ENCODE data around the gene NKD2. TPM values are rescaled to one million over a fixed set of nuclear protein-coding genes. Genes with fewer than 3 reads are reported as not detected.
"Not testable (repeated sequence)": the region's sequence is repeated elsewhere in the genome, so short reads cannot be mapped to it uniquely, and the experiment has no call there.

The NKD2 gene
- total RNA-seq, 1 experiment from 2014 or later, result 0.37 TPM

DNA sequence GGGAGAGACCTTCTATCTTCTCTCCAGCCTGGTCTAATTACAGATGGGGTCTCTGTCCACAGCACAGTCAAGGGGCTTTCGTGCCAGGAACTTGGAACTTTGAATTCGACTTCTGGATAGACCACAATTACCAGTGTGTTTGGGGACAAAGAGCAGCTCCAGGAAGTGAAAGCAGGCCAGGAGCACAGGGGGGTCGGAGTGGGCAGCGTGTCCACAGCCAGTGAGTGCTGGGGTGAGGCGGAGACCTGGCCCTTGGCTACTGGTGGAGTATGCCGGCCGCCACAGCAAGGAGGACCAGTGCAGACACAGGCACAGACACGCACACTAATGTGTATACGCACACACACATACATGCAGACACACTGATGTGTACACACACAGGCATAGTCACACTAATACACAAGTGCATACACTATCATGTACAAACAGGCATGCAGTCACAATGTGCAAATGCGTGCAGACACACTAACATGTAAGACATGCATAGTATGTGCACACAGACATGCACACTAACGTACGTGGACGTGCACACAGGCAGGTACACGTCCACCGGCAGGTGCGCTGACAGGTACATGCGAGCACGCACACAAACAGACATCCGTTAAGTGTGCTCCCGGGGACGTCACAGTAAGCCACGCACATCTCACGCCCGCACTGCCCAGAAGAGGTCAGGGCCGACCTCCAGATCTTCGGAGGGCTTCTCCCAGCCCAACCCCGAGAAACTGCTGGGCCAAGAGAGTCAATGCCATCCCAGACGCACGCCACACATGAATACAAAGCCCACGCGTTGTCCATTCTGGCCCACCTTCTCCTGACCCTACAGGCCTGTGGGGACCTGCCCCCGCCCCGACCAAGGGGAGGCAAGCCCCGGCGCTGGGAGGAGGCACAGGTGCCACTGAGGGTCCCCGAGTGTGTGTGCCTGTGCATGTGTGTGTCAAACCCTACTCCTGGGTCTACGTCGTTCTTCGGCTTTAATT lies 46.5 kb downstream of the NKD2 start:
- H3K27ac ChIP-seq, result no peak overlapping the region
- peaks cover 7% of the 10 kb centered on the region; the same call in 1 of the 2 replicates for H3K4me1 ChIP-seq (replicated peaks)
- DNase-seq (ENCODE audit: low read depth in 1 of 2, low spot score in 2 of 2), result no peak
- H3K36me3 ChIP-seq, result peaks cover 44% of the 10 kb centered on the region
- no peak overlapping the region for H3K4me3 ChIP-seq
- no peaks in the 10 kb centered on the region for H3K27me3 ChIP-seq (replicated peaks)
- no peaks in the 10 kb centered on the region; the same call in 1 of the 2 replicates for H3K9me3 ChIP-seq (replicated peaks)

DNA sequence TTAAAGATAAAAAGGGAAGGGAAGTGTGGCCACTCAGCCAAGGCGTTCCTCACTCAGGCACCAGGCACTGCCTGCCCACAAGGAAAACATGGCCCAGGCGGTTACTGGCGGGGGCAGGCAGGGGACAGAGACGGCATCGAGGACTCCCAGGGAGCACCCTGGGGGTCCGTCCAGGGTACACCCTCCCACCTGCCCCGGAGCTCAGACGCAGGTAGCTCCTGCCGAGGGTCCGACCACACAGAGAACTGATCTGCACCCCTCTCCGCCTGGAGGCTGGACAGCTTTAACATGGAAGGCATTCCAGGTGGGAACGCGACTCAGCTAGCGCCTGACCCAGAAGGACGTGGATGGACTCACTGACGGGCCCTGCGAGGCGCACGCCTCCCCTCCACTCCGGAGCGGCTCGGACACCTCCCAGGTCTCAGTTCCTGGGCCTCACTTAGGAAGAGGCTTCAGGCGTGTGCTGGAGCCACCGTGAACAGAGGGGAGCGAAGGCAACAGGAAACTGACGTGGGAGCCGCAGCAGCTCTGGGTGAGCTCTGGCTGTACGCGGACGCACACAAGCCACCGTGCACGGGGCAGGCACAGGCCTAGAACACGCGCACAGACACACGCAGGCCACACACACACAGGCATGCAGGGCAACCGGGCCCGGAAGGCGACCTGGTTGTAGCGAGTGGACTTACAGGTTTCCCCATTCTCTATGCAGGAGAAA lies 47.5 kb downstream of the NKD2 start:
- peaks cover 49% of the 10 kb centered on the region for H3K36me3 ChIP-seq
- DNase-seq (ENCODE audit: low read depth in 1 of 2, low spot score in 2 of 2), result no peak
- no peak overlapping the region for H3K4me3 ChIP-seq
- H3K9me3 ChIP-seq (replicated peaks), result no peaks in the 10 kb centered on the region; the same call in 1 of the 2 replicates
- peaks cover 7% of the 10 kb centered on the region; the same call in 1 of the 2 replicates for H3K4me1 ChIP-seq (replicated peaks)
- no peak overlapping the region for H3K27ac ChIP-seq
- no peaks in the 10 kb centered on the region for H3K27me3 ChIP-seq (replicated peaks)

DNA sequence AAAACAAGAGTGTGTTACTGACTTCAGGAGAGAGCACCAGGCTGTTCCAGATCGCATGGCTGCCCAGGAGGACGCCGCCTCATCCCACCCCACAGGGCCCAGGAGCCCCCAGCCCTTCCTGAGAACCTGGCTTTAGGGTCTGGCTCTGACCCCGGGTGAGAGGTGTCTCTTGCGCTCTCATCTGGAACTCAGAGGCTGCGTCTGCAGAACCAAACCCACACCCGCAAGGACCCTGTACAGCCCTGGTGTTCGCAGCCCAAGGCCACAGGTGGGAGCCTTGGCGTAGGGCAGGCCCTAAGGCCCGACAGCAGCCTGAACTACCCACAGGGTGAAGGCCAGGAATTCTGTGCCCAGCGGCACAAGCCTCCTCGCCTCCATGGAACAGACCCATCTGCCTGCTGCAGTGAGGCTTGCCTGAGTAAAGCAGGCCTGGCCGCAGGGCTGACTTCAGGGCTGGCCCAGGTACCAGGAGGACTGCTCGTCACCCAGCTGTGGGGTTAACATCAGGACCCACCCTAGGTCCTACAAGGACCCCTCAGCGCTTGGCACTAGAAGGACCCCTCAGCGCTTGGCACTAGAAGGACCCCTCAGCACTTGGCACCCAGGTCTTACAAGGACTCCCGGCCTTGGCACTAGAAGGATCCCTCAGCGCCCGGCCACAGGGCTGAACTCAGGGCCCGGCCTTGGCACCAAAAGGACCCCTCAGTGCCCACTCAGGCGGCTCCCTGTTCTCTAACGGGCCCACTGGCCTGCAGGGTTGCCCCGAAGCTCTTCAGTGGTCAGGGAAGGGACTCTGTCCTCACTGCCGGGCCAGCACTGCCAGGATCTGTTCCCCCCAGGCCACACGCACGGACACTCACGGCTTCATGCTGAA lies 48.2 kb downstream of the NKD2 start:
- DNase-seq (ENCODE audit: low read depth in 1 of 2, low spot score in 2 of 2), result no peak
- H3K4me1 ChIP-seq (replicated peaks), result peaks cover 7% of the 10 kb centered on the region; the same call in 1 of the 2 replicates
- no peaks in the 10 kb centered on the region; the same call in 1 of the 2 replicates for H3K9me3 ChIP-seq (replicated peaks)
- H3K27ac ChIP-seq, result no peak overlapping the region
- H3K27me3 ChIP-seq (replicated peaks), result no peaks in the 10 kb centered on the region
- H3K36me3 ChIP-seq, result peaks cover 45% of the 10 kb centered on the region; the same call in 1 of the 2 replicates
- H3K4me3 ChIP-seq, result no peak overlapping the region

GRCh38 chr5:1057485-1058082 lies 49.0 kb downstream of the NKD2 start:
- H3K27me3 ChIP-seq (replicated peaks), result no peaks in the 10 kb centered on the region
- peaks cover 7% of the 10 kb centered on the region; the same call in 1 of the 2 replicates for H3K4me1 ChIP-seq (replicated peaks)
- no peak overlapping the region for H3K27ac ChIP-seq
- peaks cover 45% of the 10 kb centered on the region; the same call in 1 of the 2 replicates for H3K36me3 ChIP-seq
- no peak overlapping the region for H3K4me3 ChIP-seq
- no peak for DNase-seq (ENCODE audit: low read depth in 1 of 2, low spot score in 2 of 2)
- no peaks in the 10 kb centered on the region; the same call in 1 of the 2 replicates for H3K9me3 ChIP-seq (replicated peaks)

DNA sequence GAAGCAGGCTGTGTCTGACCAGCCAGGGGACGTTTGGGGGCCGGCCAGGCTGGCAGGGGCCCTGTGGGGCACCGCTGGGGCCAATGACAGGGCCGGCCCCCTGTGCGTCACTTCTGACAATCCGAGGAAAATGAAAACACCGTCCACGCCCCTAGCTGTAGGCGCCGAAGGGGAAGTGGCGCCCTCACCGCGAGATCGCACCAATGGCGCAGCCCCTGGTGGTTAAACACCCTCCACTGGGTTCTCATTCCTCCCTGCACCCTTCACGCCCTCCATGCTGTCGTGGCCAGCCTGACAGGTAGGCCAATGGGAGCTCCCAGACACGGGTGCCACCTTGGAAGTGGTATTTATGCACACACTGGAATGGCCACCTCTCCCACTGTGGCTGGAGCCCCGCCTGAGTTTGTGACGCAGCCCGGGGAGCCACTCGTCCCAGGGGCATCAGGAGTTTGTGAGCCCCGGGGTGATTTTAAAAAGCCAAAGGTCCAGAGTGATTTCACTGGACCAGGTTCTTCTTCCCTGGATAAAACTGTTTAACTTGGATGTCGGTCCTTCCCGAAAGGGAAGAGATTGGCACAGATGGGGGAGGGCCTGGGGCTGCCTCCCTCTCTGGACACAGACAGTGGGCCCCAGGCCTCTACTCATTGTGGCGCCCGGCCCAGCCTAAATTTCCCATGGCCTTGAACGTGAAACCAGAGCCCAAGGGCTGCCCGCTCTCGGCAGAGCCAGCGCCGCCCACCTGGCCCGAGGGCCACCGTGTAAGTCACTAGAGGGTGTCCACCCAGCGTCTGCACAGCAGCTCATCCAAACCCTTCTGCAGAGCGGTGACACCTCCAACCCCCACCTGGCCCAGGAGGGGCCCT lies 49.7 kb downstream of the NKD2 start:
- no peak for DNase-seq (ENCODE audit: low read depth in 1 of 2, low spot score in 2 of 2)
- peaks cover 3% of the 10 kb centered on the region; the same call in 1 of the 2 replicates for H3K4me1 ChIP-seq (replicated peaks)
- no peak overlapping the region for H3K4me3 ChIP-seq
- H3K27me3 ChIP-seq (replicated peaks), result no peaks in the 10 kb centered on the region
- H3K27ac ChIP-seq, result no peak overlapping the region
- H3K9me3 ChIP-seq (replicated peaks), result peaks cover 3% of the 10 kb centered on the region; the same call in 1 of the 2 replicates
- peaks cover 42% of the 10 kb centered on the region; the same call in 1 of the 2 replicates for H3K36me3 ChIP-seq

DNA sequence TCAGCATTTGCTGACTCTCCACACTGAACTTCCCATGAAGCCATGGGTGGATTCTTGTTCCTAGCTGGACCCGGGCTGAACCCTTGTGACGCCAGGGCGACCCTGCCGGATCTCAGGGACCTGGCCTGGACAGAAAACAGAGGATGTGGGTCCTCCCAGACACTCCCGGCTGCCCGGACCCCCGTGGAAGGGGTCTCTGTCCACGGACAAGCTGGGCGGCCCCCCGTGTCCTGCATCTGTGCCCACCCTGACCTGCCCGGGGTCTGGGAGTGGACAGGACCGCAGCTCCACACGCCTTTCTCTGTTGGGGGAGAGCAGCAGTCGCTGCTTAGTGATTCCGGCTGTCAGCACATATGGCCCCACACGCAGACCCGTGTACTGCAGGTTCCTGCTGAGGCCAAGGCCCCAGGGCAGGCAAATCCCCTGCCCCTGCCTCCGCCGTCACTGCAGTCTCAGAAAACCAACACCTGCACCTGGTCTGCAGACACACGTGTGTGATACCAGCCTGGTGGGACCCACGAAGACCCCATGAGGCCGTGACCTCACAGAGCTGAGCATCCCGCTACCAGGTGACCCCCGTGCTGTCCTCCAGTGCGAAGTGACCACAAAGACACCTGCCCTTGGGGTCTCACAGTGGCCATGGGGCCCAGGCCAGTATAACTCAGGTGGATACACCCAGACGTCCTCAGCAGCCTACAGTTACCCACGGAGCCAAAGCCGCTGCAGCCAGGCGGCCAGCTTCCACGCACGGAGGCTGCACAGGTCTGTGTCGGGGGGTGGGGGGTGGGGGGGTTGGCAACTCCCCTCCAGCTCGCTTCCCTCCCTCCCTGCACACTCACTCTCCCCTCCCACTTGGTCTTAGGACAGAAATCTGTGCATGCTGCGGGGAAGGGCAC lies 50.6 kb downstream of the NKD2 start:
- Histone ChIP-seq H3K9me3 (replicated peaks) (peaks cover 3% of the 10 kb centered on the region; the same call in 1 of the 2 replicates), H3K36me3 (peaks cover 46% of the 10 kb centered on the region; the same call in 1 of the 2 replicates), H3K27me3 (replicated peaks) (no peaks in the 10 kb centered on the region), H3K4me1 (replicated peaks) (no peaks in the 10 kb centered on the region), H3K4me3 (no peak overlapping the region), H3K27ac (no peak overlapping the region)
- DNase-seq (ENCODE audit: low read depth in 1 of 2, low spot score in 2 of 2), result no peak

- no peak for DNase-seq (ENCODE audit: low read depth in 1 of 2, low spot score in 2 of 2)
- peaks cover 3% of the 10 kb centered on the region; the same call in 1 of the 2 replicates for H3K9me3 ChIP-seq (replicated peaks)
- H3K4me3 ChIP-seq, result no peak overlapping the region
- no peaks in the 10 kb centered on the region for H3K4me1 ChIP-seq (replicated peaks)
- no peak overlapping the region for H3K27ac ChIP-seq
- no peaks in the 10 kb centered on the region for H3K27me3 ChIP-seq (replicated peaks)
- H3K36me3 ChIP-seq, result peaks cover 45% of the 10 kb centered on the region; the same call in 1 of the 2 replicates
These were observed 51.3 kb downstream of the NKD2 start for GRCh38 chr5:1059884-1060263.

GRCh38 chr5:1060535-1060981 lies 52.0 kb downstream of the NKD2 start:
- Histone ChIP-seq H3K9me3 (replicated peaks) (peaks cover 3% of the 10 kb centered on the region; the same call in 1 of the 2 replicates), H3K4me3 (no peak overlapping the region), H3K27me3 (replicated peaks) (no peaks in the 10 kb centered on the region), H3K36me3 (peaks cover 44% of the 10 kb centered on the region; the same call in 1 of the 2 replicates), H3K4me1 (replicated peaks) (no peaks in the 10 kb centered on the region), H3K27ac (no peak overlapping the region)
- DNase-seq (ENCODE audit: low read depth in 1 of 2, low spot score in 2 of 2), result no peak

DNA sequence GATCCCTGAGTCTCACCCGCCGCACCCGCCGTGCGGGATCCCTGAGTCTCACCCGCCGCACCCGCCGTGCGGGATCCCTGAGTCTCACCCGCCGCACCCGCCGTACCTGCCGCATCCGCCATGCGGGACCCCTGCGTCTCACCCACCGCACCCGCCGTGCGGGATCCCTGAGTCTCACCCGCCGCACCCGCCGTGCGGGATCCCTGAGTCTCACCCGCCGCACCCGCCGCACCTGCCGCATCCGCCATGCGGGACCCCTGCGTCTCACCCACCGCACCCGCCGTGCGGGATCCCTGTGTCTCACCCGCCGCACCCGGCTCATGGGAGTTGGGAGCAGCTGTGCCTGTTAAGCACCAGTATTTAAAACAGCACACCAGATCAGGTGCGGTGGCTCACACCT lies 52.7 kb downstream of the NKD2 start:
- H3K27ac ChIP-seq; H3K27me3 ChIP-seq (replicated peaks); H3K4me3 ChIP-seq; DNase-seq (ENCODE audit: low read depth in 1 of 2, low spot score in 2 of 2); H3K4me1 ChIP-seq (replicated peaks); H3K9me3 ChIP-seq (replicated peaks): not testable (repeated sequence)
- peaks cover 41% of the 10 kb centered on the region; the same call in 1 of the 2 replicates for H3K36me3 ChIP-seq

GRCh38 chr5:1061916-1062315 lies 53.3 kb downstream of the NKD2 start:
- Histone ChIP-seq H3K36me3 (peaks cover 38% of the 10 kb centered on the region; the same call in 1 of the 2 replicates), H3K9me3 (replicated peaks) (peaks cover 3% of the 10 kb centered on the region; the same call in 1 of the 2 replicates), H3K4me3 (no peak overlapping the region), H3K27ac (no peak overlapping the region), H3K4me1 (replicated peaks) (no peaks in the 10 kb centered on the region), H3K27me3 (replicated peaks) (no peaks in the 10 kb centered on the region)
- no peak for DNase-seq (ENCODE audit: low read depth in 1 of 2, low spot score in 2 of 2)

All from SJSA1 (cell line).